Measurements from ENCODE around the gene KXD1.
"Not testable (repeated sequence)": the region's sequence is repeated elsewhere in the genome, so short reads cannot be mapped to it uniquely, and the experiment has no call there.

The KXD1 gene

GRCh38 chr19:18538115-18538514 is 19.6 kb upstream of the KXD1 start:
- no peak overlapping the region for H3K9ac ChIP-seq (ENCODE audit: low read depth, low read length)
- no peaks in the 10 kb centered on the region for H3K9me3 ChIP-seq (ENCODE audit: insufficient read depth, low read depth, low read length)
- no peaks in the 10 kb centered on the region for H3K4me1 ChIP-seq (ENCODE audit: insufficient read depth, low read length)
- H3K4me3 ChIP-seq (ENCODE audit: low read length) = no peak overlapping the region
- peaks cover 70% of the 10 kb centered on the region for H3K36me3 ChIP-seq (ENCODE audit: insufficient read depth, low read depth, low read length)
- H3K27me3 ChIP-seq (ENCODE audit: insufficient read depth, low read length) = no peaks in the 10 kb centered on the region
- no peak overlapping the region for H3K27ac ChIP-seq (ENCODE audit: low read length)

DNA sequence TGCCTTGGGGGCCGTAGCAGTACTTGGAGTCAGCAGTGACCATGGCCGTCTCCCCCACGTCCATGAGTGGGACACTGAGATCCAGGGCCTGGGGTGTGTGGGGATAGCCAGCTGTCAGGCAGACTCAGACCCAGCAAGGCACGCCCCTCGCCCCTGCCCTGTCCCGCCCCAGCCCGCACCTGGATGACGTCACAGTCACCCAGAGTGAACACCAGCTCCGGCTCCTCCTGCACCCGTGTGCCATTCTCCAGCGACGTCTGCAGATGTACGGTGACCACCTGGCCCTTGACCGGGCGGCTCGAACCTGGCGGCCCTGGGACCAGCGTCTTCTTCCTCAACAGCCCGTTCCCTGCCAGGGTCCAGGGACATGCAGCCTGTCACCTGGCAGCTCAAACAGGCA is 18.3 kb upstream of the KXD1 start:
- Histone ChIP-seq H3K9ac (ENCODE audit: low read depth, low read length) (no peak overlapping the region), H3K9me3 (ENCODE audit: insufficient read depth, low read depth, low read length) (no peaks in the 10 kb centered on the region), H3K36me3 (ENCODE audit: insufficient read depth, low read depth, low read length) (peaks cover 66% of the 10 kb centered on the region), H3K27ac (ENCODE audit: low read length) (no peak overlapping the region), H3K4me3 (ENCODE audit: low read length) (no peak overlapping the region), H3K4me1 (ENCODE audit: insufficient read depth, low read length) (peaks cover 6% of the 10 kb centered on the region), H3K27me3 (ENCODE audit: insufficient read depth, low read length) (no peaks in the 10 kb centered on the region)

- H3K36me3 ChIP-seq (ENCODE audit: insufficient read depth, low read depth, low read length) = peaks cover 63% of the 10 kb centered on the region
- H3K27ac ChIP-seq (ENCODE audit: low read length); H3K4me3 ChIP-seq (ENCODE audit: low read length); H3K4me1 ChIP-seq (ENCODE audit: insufficient read depth, low read length); H3K9ac ChIP-seq (ENCODE audit: low read depth, low read length); H3K9me3 ChIP-seq (ENCODE audit: insufficient read depth, low read depth, low read length); H3K27me3 ChIP-seq (ENCODE audit: insufficient read depth, low read length): not testable (repeated sequence)
Observed at GRCh38 chr19:18540200-18540599, 17.5 kb upstream of the KXD1 start.

DNA sequence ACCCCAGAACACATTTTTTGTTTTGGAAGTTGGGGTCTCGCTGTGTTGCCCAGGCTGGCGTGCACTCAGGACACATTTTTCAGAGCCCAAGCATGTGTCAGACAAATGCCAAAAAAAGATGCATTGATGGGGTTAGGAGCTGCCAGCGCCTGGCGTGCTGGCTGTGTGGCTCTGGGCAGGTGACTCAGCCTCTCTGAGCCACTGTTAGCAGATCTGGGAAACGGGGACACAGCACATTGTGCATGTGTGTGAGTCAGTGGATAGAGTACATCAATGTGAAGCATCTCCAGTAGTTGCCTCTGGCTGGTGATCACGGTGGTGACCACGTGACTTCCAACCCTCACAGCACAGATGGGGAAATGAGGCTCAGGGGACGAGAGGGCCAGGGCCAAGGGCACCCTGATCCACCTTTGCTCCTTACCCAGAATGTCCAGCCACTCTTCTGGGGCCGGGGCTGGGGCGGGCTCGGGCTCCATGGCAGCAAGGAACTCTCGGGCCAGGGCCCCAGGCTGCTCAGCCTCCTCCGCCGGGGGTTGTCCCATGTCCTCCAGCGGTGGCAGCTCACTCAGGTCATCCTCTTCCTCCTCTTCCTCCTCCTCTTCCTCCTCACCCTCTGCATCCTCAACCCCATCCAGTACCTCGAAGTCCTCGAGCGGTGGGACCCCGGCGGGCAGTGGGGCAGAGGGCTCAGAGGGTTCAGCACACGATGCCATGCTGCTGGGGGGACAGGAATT is 16.2 kb upstream of the KXD1 start:
- no peak overlapping the region for H3K27ac ChIP-seq (ENCODE audit: low read length)
- H3K27me3 ChIP-seq (ENCODE audit: insufficient read depth, low read length) = no peaks in the 10 kb centered on the region
- H3K4me3 ChIP-seq (ENCODE audit: low read length) = no peak overlapping the region
- H3K9me3 ChIP-seq (ENCODE audit: insufficient read depth, low read depth, low read length) = no peaks in the 10 kb centered on the region
- H3K9ac ChIP-seq (ENCODE audit: low read depth, low read length) = no peak overlapping the region; the same call in 1 of the 2 replicates
- peaks cover 51% of the 10 kb centered on the region for H3K36me3 ChIP-seq (ENCODE audit: insufficient read depth, low read depth, low read length)
- H3K4me1 ChIP-seq (ENCODE audit: insufficient read depth, low read length) = peaks cover 6% of the 10 kb centered on the region

DNA sequence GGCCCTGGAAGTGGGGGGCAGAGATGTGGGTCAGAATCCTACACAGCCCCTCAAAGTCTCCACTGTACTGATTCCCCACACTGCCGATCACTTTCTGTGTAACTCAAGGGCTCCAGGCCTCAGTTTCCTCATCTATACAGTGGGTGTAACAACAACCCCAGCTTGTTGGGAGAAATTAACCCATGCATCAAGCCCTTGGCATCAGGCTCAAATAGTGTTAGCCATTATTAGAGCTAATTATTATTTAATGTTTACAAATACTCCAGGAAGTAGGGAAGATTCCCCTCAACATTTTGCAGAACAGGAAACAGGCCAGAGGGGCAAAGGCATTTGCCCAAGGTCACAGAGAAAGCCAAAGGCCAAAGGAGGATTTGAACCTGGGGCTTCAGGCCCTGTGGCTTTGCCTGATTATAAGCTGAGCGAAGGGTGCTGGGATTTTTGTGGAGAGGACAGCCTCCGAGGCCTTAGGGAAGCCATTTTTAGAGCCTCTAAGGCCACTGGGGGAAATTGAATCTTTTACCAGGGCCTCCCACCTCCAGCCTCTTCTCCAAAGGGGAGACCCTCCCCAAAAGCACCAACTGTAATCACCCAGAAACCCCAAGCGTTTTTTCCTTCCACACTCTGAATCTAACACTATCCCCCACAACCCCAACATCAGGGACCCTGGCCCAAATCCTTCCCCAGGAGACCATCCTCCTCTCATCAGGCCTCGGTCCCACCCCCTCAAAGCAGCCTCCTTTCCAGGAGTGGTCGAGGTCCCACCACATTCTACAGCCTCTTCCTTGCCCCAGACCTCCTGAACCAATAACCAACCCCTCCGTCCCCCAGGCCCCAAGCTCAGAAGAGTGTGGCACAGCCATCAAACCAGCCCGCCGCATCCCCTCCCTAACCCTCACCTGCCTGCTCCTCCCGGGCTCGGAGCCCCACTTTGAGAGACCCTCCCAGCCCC is 15.4 kb upstream of the KXD1 start:
- H3K4me1 ChIP-seq (ENCODE audit: insufficient read depth, low read length) = peaks cover 6% of the 10 kb centered on the region
- peak overlapping the region; percentile 71 for H3K4me3 ChIP-seq (ENCODE audit: low read length)
- peaks cover 42% of the 10 kb centered on the region for H3K36me3 ChIP-seq (ENCODE audit: insufficient read depth, low read depth, low read length)
- H3K9me3 ChIP-seq (ENCODE audit: insufficient read depth, low read depth, low read length) = no peaks in the 10 kb centered on the region
- peak overlapping the region; percentile 69; the same call in 1 of the 2 replicates for H3K9ac ChIP-seq (ENCODE audit: low read depth, low read length)
- H3K27ac ChIP-seq (ENCODE audit: low read length) = no peak overlapping the region
- no peaks in the 10 kb centered on the region for H3K27me3 ChIP-seq (ENCODE audit: insufficient read depth, low read length)

- Histone ChIP-seq H3K36me3 (ENCODE audit: insufficient read depth, low read depth, low read length) (peaks cover 33% of the 10 kb centered on the region), H3K27me3 (ENCODE audit: insufficient read depth, low read length) (no peaks in the 10 kb centered on the region), H3K4me3 (ENCODE audit: low read length) (peak within 1 kb of the TSS; percentile 73), H3K9me3 (ENCODE audit: insufficient read depth, low read depth, low read length) (no peaks in the 10 kb centered on the region), H3K9ac (ENCODE audit: low read depth, low read length) (peak within 1 kb of the TSS; percentile 69; the same call in 1 of the 2 replicates), H3K27ac (ENCODE audit: low read length) (peak within 1 kb of the TSS; percentile 30), H3K4me1 (ENCODE audit: insufficient read depth, low read length) (peaks cover 6% of the 10 kb centered on the region)
Observed at GRCh38 chr19:18542941-18543813, 14.5 kb upstream of the KXD1 start, which contains the start of gene FKBP8. Gene FKBP8, minus strand, starts transcription at chr19:18543573. Its CDS starts 1,603 bp downstream, at chr19:18541970.

GRCh38 chr19:18543814-18544475 is 13.7 kb upstream of the KXD1 start:
- no peaks in the 10 kb centered on the region for H3K9me3 ChIP-seq (ENCODE audit: insufficient read depth, low read depth, low read length)
- H3K36me3 ChIP-seq (ENCODE audit: insufficient read depth, low read depth, low read length) = peaks cover 29% of the 10 kb centered on the region
- H3K4me3 ChIP-seq (ENCODE audit: low read length) = peak overlapping the region; percentile 73
- H3K27ac ChIP-seq (ENCODE audit: low read length) = peak overlapping the region; percentile 30
- H3K4me1 ChIP-seq (ENCODE audit: insufficient read depth, low read length) = peaks cover 6% of the 10 kb centered on the region
- peak overlapping the region; percentile 51; the same call in 1 of the 2 replicates for H3K9ac ChIP-seq (ENCODE audit: low read depth, low read length)
- no peaks in the 10 kb centered on the region for H3K27me3 ChIP-seq (ENCODE audit: insufficient read depth, low read length)

DNA sequence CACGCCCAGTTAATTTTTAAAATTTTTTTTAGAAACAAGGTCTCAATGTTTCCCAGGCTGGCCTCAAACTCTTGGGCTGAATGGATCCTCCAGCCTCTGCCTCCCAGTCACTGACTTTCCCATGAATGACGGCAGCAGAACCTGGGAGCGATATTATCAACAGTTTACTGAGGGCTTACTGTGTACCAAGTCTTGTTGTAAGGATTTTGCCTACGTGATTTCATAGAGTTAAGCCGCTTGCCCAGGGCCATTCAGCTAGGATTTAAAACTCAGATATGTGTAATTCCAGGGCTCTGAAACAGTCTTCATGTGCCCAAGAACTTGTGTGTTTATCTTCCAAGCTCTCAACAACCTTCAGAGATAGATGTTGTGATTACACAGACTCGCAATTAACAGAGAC is 6.0 kb upstream of the KXD1 start:
- no peaks in the 10 kb centered on the region for H3K36me3 ChIP-seq (ENCODE audit: insufficient read depth, low read depth, low read length)
- no peak overlapping the region for H3K4me3 ChIP-seq (ENCODE audit: low read length)
- H3K9ac ChIP-seq (ENCODE audit: low read depth, low read length) = no peak overlapping the region
- no peak overlapping the region for H3K27ac ChIP-seq (ENCODE audit: low read length)
- H3K27me3 ChIP-seq (ENCODE audit: insufficient read depth, low read length) = no peaks in the 10 kb centered on the region
- H3K9me3 ChIP-seq (ENCODE audit: insufficient read depth, low read depth, low read length) = no peaks in the 10 kb centered on the region
- H3K4me1 ChIP-seq (ENCODE audit: insufficient read depth, low read length) = no peaks in the 10 kb centered on the region

- H3K4me1 ChIP-seq (ENCODE audit: insufficient read depth, low read length) = peaks cover 4% of the 10 kb centered on the region
- no peaks in the 10 kb centered on the region for H3K27me3 ChIP-seq (ENCODE audit: insufficient read depth, low read length)
- H3K9me3 ChIP-seq (ENCODE audit: insufficient read depth, low read depth, low read length) = no peaks in the 10 kb centered on the region
- no peak overlapping the region for H3K27ac ChIP-seq (ENCODE audit: low read length)
- peak overlapping the region; percentile 90 for H3K4me3 ChIP-seq (ENCODE audit: low read length)
- H3K9ac ChIP-seq (ENCODE audit: low read depth, low read length) = peak overlapping the region; percentile 76; the same call in 1 of the 2 replicates
- H3K36me3 ChIP-seq (ENCODE audit: insufficient read depth, low read depth, low read length) = peaks cover 18% of the 10 kb centered on the region; the same call in 1 of the 2 replicates
Observed at GRCh38 chr19:18558202-18558555, 509 bp downstream of the KXD1 start.

DNA sequence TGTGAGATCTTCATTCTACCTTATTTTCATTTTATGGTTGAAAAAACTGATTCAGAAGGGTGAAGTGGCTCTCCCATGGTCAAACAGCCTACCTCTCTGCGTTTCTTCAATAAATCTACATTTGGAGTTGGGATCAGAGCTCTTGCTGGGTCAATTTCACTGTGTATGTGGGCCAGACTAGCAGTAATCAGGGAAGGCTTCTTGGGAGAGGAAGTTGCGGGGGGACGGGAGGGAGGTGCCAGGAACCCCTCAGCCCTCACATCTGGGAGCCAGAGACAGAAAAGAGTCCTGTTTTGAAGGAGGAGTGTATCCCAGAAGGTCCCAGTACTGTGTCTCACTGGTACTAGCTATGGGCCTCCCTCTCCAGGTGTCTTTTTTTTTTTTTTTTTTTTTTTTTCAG is 934 bp downstream of the KXD1 start:
- Histone ChIP-seq H3K27ac (ENCODE audit: low read length) (no peak overlapping the region), H3K4me1 (ENCODE audit: insufficient read depth, low read length) (peaks cover 4% of the 10 kb centered on the region)

GRCh38 chr19:18559685-18560084 is 2.0 kb downstream of the KXD1 start:
- no peak overlapping the region for H3K9ac ChIP-seq (ENCODE audit: low read depth, low read length)
- no peaks in the 10 kb centered on the region for H3K9me3 ChIP-seq (ENCODE audit: insufficient read depth, low read depth, low read length)
- peaks cover 33% of the 10 kb centered on the region for H3K36me3 ChIP-seq (ENCODE audit: insufficient read depth, low read depth, low read length)
- H3K4me1 ChIP-seq (ENCODE audit: insufficient read depth, low read length) = peaks cover 4% of the 10 kb centered on the region
- no peaks in the 10 kb centered on the region for H3K27me3 ChIP-seq (ENCODE audit: insufficient read depth, low read length)
- H3K4me3 ChIP-seq (ENCODE audit: low read length) = no peak overlapping the region
- H3K27ac ChIP-seq (ENCODE audit: low read length) = no peak overlapping the region

More for the DNA sequence above, 934 bp downstream of the KXD1 start:
- Histone ChIP-seq H3K4me3 (ENCODE audit: low read length) (peak overlapping the region; percentile 90), H3K27me3 (ENCODE audit: insufficient read depth, low read length) (no peaks in the 10 kb centered on the region), H3K9me3 (ENCODE audit: insufficient read depth, low read depth, low read length) (no peaks in the 10 kb centered on the region), H3K36me3 (ENCODE audit: insufficient read depth, low read depth, low read length) (peaks cover 22% of the 10 kb centered on the region), H3K9ac (ENCODE audit: low read depth, low read length) (peak overlapping the region; percentile 76; the same call in 1 of the 2 replicates)
